WTC11 (cell line): ENCODE measurements around the gene SRPRB. TPM values are rescaled to one million over a fixed set of nuclear protein-coding genes. Genes with fewer than 3 reads are reported as not detected.

Experiments used
- ATAC-seq: fragments of 200-7000 bp; cut with Tn5 transposase; 2 replicates; pipeline ENCODE4 v1.10.0; 2021; ENCODE audit warnings: mild to moderate bottlenecking, moderate library complexity
- CTCF ChIA-PET: fragments of 300-600 bp; sonication (Branson Sonifier 250); formaldehyde crosslinking; loops from one replicate; lab custom pipeline; 2021; ENCODE audit warnings: antibody characterized with exemption; lab: Charles Lee
- POLR2A ChIA-PET: fragments of 350-600 bp; sonication (Branson Sonifier 250); formaldehyde crosslinking; loops from one replicate; lab custom pipeline; 2021; ENCODE audit warnings: antibody characterized with exemption; lab: Charles Lee
- DNase-seq: peaks from one replicate; pipeline ENCODE4 v3.0.0; 2021; ENCODE audit warnings: low spot score
- H3K27ac Mint-ChIP-seq: 2 replicates; pipeline ENCODE4 v1.8.0; 2021; ENCODE audit warnings: mixed read lengths
- H3K27me3 Mint-ChIP-seq: 2 replicates; pipeline ENCODE4 v1.8.0; 2021; ENCODE audit warnings: low read depth, mild to moderate bottlenecking, moderate library complexity, mixed read lengths
- H3K36me3 Mint-ChIP-seq: 2 replicates; pipeline ENCODE4 v1.8.0; 2021; ENCODE audit warnings: mixed read lengths
- H3K4me1 Mint-ChIP-seq: 2 replicates; pipeline ENCODE4 v1.8.0; 2022; ENCODE audit warnings: mixed read lengths
- H3K4me3 Mint-ChIP-seq: 2 replicates; pipeline ENCODE4 v1.8.0; 2021; ENCODE audit warnings: mild to moderate bottlenecking, moderate library complexity, mixed read lengths
- H3K9me3 Mint-ChIP-seq: 2 replicates; pipeline ENCODE4 v1.8.0; 2021; ENCODE audit warnings: mixed read lengths
- ATF6 ChIP-seq: sonication (generic); formaldehyde crosslinking; IDR thresholded peaks from 2 replicates; pipeline ENCODE4 v1.8.1; 2023; ENCODE audit warnings: mild to moderate bottlenecking, missing genetic modification reagents
- ELF4 ChIP-seq: sonication (generic); formaldehyde crosslinking; IDR thresholded peaks from 2 replicates; pipeline ENCODE4 v1.8.1; 2022; ENCODE audit warnings: low read depth, mild to moderate bottlenecking, moderate library complexity, missing genetic modification reagents
- FOXK1 ChIP-seq: sonication (generic); formaldehyde crosslinking; IDR thresholded peaks from 2 replicates; pipeline ENCODE4 v1.8.0; 2022; ENCODE audit warnings: mild to moderate bottlenecking, moderate library complexity, missing genetic modification reagents
- IRF1 ChIP-seq: sonication (generic); formaldehyde crosslinking; IDR thresholded peaks from 2 replicates; pipeline ENCODE4 v1.8.0; 2023; ENCODE audit warnings: missing genetic modification reagents
- NFATC4 ChIP-seq: fragments of 250-450 bp; sonication (Bioruptor Pico); IDR thresholded peaks from 2 replicates; pipeline ENCODE4 v1.9.0; 2021; ENCODE audit warnings: mild to moderate bottlenecking
- OVOL2 ChIP-seq: fragments of 250-450 bp; sonication (Bioruptor Pico); IDR thresholded peaks from 2 replicates; pipeline ENCODE4 v1.9.0; 2021; ENCODE audit warnings: mild to moderate bottlenecking, borderline replicate concordance
- PREB ChIP-seq: sonication (generic); formaldehyde crosslinking; IDR thresholded peaks from 2 replicates; pipeline ENCODE4 v1.8.1; 2022; ENCODE audit warnings: mild to moderate bottlenecking, missing genetic modification reagents, moderate library complexity, borderline replicate concordance
- TCF7 ChIP-seq: sonication (generic); formaldehyde crosslinking; IDR thresholded peaks from 2 replicates; pipeline ENCODE4 v1.8.0; 2022; ENCODE audit warnings: mild to moderate bottlenecking, low read depth, missing genetic modification reagents, moderate library complexity
- TEAD4 ChIP-seq: sonication (generic); formaldehyde crosslinking; IDR thresholded peaks from 2 replicates; pipeline ENCODE4 v1.8.0; 2022; ENCODE audit warnings: mild to moderate bottlenecking, missing genetic modification reagents
- USF1 ChIP-seq: sonication (generic); formaldehyde crosslinking; IDR thresholded peaks from 2 replicates; pipeline ENCODE4 v1.8.0; 2022; ENCODE audit warnings: mild to moderate bottlenecking, missing genetic modification reagents
- ZNF263 ChIP-seq: sonication (generic); formaldehyde crosslinking; IDR thresholded peaks from 2 replicates; pipeline ENCODE4 v1.8.1; 2022; ENCODE audit warnings: low read depth, mild to moderate bottlenecking, moderate library complexity, missing genetic modification reagents
- ZNF317 ChIP-seq: sonication (generic); formaldehyde crosslinking; IDR thresholded peaks from 2 replicates; pipeline ENCODE4 v1.8.1; 2023; ENCODE audit warnings: low read depth, mild to moderate bottlenecking, moderate library complexity, missing genetic modification reagents, borderline replicate concordance
- ZNF425 ChIP-seq: fragments of 250-450 bp; sonication (Bioruptor Pico); conservative IDR thresholded peaks from 2 replicates; pipeline ENCODE4 v1.9.0; 2021; ENCODE audit warnings: mild to moderate bottlenecking
- ZNF512 ChIP-seq: sonication (generic); formaldehyde crosslinking; IDR thresholded peaks from 2 replicates; pipeline ENCODE4 v1.8.1; 2022; ENCODE audit warnings: missing genetic modification reagents, borderline replicate concordance
- ZNF532 ChIP-seq: fragments of 250-450 bp; sonication (Bioruptor Pico); IDR thresholded peaks from 2 replicates; pipeline ENCODE4 v1.9.0; 2021; ENCODE audit warnings: mild to moderate bottlenecking, borderline replicate concordance
- ZSCAN18 ChIP-seq: fragments of 250-450 bp; sonication (Bioruptor Pico); IDR thresholded peaks from 2 replicates; pipeline ENCODE4 v2.1.2; 2022; ENCODE audit warnings: mild to moderate bottlenecking, moderate library complexity
- total RNA-seq: library from RNA; stranded (reverse); gene quantifications from 3 replicates; pipeline ENCODE4 v1.2.3, GENCODE V29; 2021

SRPRB gene
- total RNA-seq, 1 experiment from 2014 or later = 40.9 TPM

- TF ChIP-seq IRF1 (CRISPR knock-in tag) (no peak), ZNF317 (CRISPR knock-in tag) (no peak), ZNF532 (CRISPR knock-in tag) (no peak), ELF4 (no peak), TCF7 (no peak), ZNF263 (no peak), PREB (CRISPR knock-in tag) (no peak), ATF6 (CRISPR knock-in tag) (no peak), FOXK1 (no peak)
- TF ChIP-seq, all 79 proteins: peak for 0
Measured at GRCh38 chr3:133757701-133758567, 47.7 kb upstream of the SRPRB start (continued).

GRCh38 chr3:133758568-133758928, 47.1 kb upstream of the SRPRB start:
- Mint-ChIP-seq H3K4me1 (peaks cover 18% of the 10 kb centered on the region), H3K27ac (no peak overlapping the region), H3K36me3 (no peaks in the 10 kb centered on the region), H3K4me3 (no peak overlapping the region), H3K9me3 (no peaks in the 10 kb centered on the region), H3K27me3 (no peaks in the 10 kb centered on the region; the same call in 1 of the 2 replicates)
- ChIA-PET CTCF (interaction anchor here (1.6 kb wide), 1 partner anchor 95 kb away, joined by 6 read pairs; no protein-coding TSS in a partner anchor), POLR2A (no interaction called here)
- ATAC-seq = no peak
- no peak for DNase-seq
- TF ChIP-seq USF1 (CRISPR knock-in tag) (no peak), NFATC4 (CRISPR knock-in tag) (no peak), ZNF425 (CRISPR knock-in tag) (no peak), ZNF512 (CRISPR knock-in tag) (no peak), OVOL2 (CRISPR knock-in tag) (no peak), PREB (CRISPR knock-in tag) (no peak), ZSCAN18 (CRISPR knock-in tag) (no peak), TEAD4 (CRISPR knock-in tag) (no peak)
